ENCODE measurements around the gene TMEM61. TPM values are rescaled to one million over a fixed set of nuclear protein-coding genes. Genes with fewer than 3 reads are reported as not detected.
A peak's percentile ranks its signal among the peaks of the same experiment; 100 is the strongest.
"Not testable (repeated sequence)": the region's sequence is repeated elsewhere in the genome, so short reads cannot be mapped to it uniquely, and the experiment has no call there.

Gene TMEM61
- total and polyA plus RNA-seq, 11 donors: 0.48 to 1.2 TPM; not detected in 9

DNA sequence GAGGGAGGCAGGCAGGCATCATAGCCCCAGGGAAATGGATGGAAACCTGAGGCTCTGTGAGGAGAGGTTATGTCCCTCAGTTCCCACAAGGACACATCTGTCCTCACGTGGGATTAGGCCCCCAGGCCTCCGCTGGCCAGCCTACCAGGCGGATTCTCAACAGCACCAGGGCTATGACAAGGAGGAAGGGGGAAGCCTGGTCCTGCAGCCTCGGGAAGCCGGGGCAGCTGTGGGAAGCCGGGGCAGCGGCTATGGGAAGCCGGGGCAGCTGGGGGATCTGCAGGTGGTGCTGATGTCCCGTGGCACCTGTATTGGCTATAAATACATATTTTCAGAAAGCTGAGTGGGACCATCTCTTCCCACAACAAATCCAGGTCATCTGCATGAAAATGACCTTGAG, 38.0 kb downstream of the TMEM61 start:
- Histone ChIP-seq H3K4me3 (no peak overlapping the region), H3K27ac (no peak overlapping the region), H3K4me1 (peaks cover 0 to 4% (median 0%) of the 10 kb centered on the region in 12 donors), H3K36me3 (no peaks in the 10 kb centered on the region), H3K9me3 (no peaks in the 10 kb centered on the region), H3K27me3 (peaks cover 0 to 28% (median 0%) of the 10 kb centered on the region in 9 donors)
- intact Hi-C loops (cut with DNase I): no loop called here
- WGBS, 4 donors: 84 to 95% (median 88%) methylated on average over 9 of the region's 9 CpGs
- DNase-seq (no peak), ATAC-seq (no peak)
- TF ChIP-seq, protein P1, sequence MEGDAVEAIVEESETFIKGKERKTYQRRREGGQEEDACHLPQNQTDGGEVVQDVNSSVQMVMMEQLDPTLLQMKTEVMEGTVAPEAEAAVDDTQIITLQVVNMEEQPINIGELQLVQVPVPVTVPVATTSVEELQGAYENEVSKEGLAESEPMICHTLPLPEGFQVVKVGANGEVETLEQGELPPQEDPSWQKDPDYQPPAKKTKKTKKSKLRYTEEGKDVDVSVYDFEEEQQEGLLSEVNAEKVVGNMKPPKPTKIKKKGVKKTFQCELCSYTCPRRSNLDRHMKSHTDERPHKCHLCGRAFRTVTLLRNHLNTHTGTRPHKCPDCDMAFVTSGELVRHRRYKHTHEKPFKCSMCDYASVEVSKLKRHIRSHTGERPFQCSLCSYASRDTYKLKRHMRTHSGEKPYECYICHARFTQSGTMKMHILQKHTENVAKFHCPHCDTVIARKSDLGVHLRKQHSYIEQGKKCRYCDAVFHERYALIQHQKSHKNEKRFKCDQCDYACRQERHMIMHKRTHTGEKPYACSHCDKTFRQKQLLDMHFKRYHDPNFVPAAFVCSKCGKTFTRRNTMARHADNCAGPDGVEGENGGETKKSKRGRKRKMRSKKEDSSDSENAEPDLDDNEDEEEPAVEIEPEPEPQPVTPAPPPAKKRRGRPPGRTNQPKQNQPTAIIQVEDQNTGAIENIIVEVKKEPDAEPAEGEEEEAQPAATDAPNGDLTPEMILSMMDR (IDR thresholded peaks at IDR 0.05): no peak
- TF ChIP-seq POLR2A (IDR thresholded peaks at IDR 0.05): no peak

DNA sequence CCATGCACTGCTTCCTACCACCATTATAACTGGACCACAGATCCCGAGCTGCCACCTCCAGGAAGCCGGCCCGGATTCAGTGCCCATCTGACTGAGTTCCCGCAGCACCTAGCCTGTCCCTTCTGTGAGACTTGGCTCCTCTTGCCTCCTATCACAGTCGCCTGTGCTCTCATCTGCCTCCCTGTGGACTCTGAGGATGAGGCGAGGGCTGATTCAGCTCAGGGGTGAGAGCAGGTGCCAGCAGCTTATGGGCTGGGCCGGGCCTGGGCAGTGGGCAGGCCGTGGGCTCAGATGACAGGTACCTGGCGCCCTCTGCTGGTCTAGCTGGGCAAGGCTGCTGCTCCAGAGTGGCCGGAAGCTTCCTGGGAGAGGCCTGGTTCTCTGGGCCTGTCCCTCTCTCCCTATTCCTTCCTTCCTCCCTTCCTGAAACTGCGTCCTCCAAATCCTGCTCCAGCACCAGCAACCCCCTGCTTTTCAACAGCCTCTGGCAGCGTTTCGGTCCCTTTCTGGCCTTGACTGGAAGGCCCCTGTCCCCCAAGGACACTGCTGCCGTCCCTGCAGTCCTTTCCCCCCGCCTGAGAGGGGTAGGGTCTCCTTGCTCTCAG, 41.6 kb downstream of the TMEM61 start:
- intact Hi-C loops (cut with DNase I): loop anchor here in 5 of 10 donors (1.0 to 5.0 kb wide), 3 partner anchors 70 to 72 kb away; no protein-coding TSS in a partner anchor
- TF ChIP-seq POLR2A (IDR thresholded peaks at IDR 0.05): no peak
- TF ChIP-seq, protein P1 (IDR thresholded peaks at IDR 0.05): peak; percentile 68 to 86 (median 76)
- peak; percentile 75 to 87 (median 82) for DNase-seq
- H3K27me3 ChIP-seq: peaks cover 0 to 18% (median 0%) of the 10 kb centered on the region in 9 donors
- H3K4me1 ChIP-seq: peaks cover 0 to 4% (median 0%) of the 10 kb centered on the region in 12 donors
- 39 to 45% (median 41%) methylated on average over 13 to 15 of the region's 15 CpGs for WGBS, 4 donors
- ATAC-seq: peak; percentile 89 to 99 (median 98)
- H3K36me3 ChIP-seq: no peaks in the 10 kb centered on the region
- no peaks in the 10 kb centered on the region for H3K9me3 ChIP-seq
- no peak overlapping the region for H3K27ac ChIP-seq
- no peak overlapping the region for H3K4me3 ChIP-seq

DNA sequence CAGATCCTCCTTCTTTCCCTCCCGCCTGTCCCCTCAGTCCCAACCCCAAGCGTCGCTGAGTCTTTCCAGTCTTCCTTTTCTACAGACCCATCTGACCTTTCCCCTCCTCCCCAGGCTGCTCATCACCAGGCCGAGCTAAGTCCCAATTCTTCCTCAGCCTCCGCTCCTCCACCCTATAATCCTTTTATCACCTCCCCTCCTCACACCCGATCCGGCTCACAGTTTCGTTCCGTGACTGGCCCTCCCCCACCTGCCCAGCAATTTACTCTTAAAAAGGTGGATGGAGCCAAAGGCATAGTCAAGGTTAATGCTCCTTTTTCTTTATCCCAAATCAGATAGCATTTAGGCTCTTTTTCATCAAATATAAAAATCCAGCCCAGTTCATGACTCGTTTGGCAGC, 43.7 kb downstream of the TMEM61 start:
- intact Hi-C loops (cut with DNase I): loop anchor here in 1 of 10 donors (5.0 kb wide), 1 partner anchor 72 kb away; no protein-coding TSS in a partner anchor

DNA sequence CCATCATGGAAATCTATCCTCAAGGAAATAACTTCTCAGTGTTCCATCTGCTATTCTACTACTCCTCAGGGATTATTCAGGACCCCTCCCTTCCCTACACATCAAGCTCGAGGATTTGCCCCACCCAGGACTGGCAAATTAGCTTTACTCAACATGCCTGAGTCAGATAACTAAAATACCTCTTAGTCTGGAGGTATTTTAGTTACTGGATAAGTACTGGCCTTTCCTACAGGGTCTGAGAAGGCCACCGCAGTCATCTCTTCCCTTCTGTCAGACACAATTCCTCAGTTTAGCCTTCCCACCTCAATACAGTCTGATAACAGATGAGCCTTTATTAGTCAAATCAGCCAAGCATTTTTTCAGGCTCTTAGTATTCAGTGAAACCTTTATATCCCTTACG, 46.3 kb downstream of the TMEM61 start:
- H3K4me3 ChIP-seq; H3K4me1 ChIP-seq; H3K27ac ChIP-seq; H3K27me3 ChIP-seq; ATAC-seq; H3K36me3 ChIP-seq; H3K9me3 ChIP-seq; intact Hi-C loops (cut with DNase I); DNase-seq: not testable (repeated sequence)
- 66 to 78% (median 71%) methylated on average over 3 of the region's 3 CpGs for WGBS, 4 donors

More for the DNA sequence above, 43.7 kb downstream of the TMEM61 start:
- ATAC-seq, H3K27ac ChIP-seq, H3K36me3 ChIP-seq, H3K9me3 ChIP-seq, H3K4me1 ChIP-seq, DNase-seq, H3K27me3 ChIP-seq, H3K4me3 ChIP-seq: not testable (repeated sequence)
- 72 to 78% (median 76%) methylated on average over 9 to 10 of the region's 10 CpGs for WGBS, 4 donors

DNA sequence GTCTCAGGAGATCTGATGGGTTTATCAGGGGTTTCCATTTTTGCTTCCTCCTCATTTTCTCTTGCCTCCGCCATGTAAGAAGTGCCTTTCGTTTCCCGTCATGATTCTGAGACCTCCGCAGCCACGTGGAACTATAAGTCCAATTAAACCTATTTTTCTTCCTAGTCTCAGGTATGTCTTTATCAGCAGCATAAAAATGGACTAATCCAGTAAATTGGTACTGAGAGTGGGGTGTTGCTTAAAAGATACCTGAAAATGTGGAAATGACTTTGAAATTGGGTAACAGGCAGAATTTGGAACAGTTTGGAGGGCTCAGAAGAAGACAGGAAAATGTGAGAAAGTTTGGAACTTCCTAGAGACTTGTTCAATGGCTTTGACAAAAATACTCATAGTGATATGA, 50.7 kb downstream of the TMEM61 start:
- intact Hi-C loops (cut with DNase I); H3K36me3 ChIP-seq; ATAC-seq; H3K9me3 ChIP-seq; H3K27ac ChIP-seq; H3K4me1 ChIP-seq; DNase-seq; H3K4me3 ChIP-seq: not testable (repeated sequence)
- 96 to 99% (median 97%) methylated on average over 5 of the region's 5 CpGs for WGBS, 4 donors
- H3K27me3 ChIP-seq: peaks cover 0 to 31% (median 9%) of the 10 kb centered on the region in 9 donors

DNA sequence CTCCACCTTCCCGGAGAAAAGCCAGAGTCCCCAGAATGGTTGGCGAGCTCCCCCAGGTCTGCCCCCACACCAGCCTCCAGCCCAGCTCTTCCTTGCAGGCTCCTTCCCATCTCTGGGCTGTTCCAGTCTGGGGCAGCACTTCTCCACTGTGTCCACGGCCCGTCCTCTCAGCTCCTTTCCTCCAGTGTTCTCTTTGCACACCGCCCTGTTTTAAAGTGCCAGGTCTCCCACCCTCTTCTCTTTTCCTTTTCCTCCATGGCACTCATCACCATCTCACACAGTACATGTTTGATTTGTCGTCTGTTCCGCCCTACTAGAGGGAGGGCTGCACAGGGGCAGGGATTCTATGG, 52.8 kb downstream of the TMEM61 start:
- no peak overlapping the region for H3K27ac ChIP-seq
- DNase-seq: no peak
- no peaks in the 10 kb centered on the region for H3K9me3 ChIP-seq
- TF ChIP-seq, protein P1 (IDR thresholded peaks at IDR 0.05): no peak
- no peak for TF ChIP-seq POLR2A (IDR thresholded peaks at IDR 0.05)
- WGBS, 4 donors: 73 to 85% (median 82%) methylated on average over 7 of the region's 7 CpGs
- peaks cover 0 to 3% (median 0%) of the 10 kb centered on the region in 12 donors for H3K4me1 ChIP-seq
- no peaks in the 10 kb centered on the region for H3K36me3 ChIP-seq
- intact Hi-C loops (cut with DNase I): no loop called here
- ATAC-seq: no peak
- peaks cover 0 to 52% (median 16%) of the 10 kb centered on the region in 9 donors for H3K27me3 ChIP-seq
- H3K4me3 ChIP-seq: no peak overlapping the region
